H9 (cell line): Measurements from ENCODE around the gene PAMR1. TPM values are rescaled to one million over a fixed set of nuclear protein-coding genes. Genes with fewer than 3 reads are reported as not detected.

Source experiments
- DNase-seq: peaks from one replicate; pipeline ENCODE4 v3.0.0-alpha.2; 2017
- H2AFZ ChIP-seq: one replicate; pipeline ENCODE4 v1.6.1; 2013; ENCODE audit warnings: mild to moderate bottlenecking, low read length, control low read depth, moderate library complexity
- H2AK5ac ChIP-seq: 2 replicates; pipeline ENCODE4 v1.6.1; 2013; ENCODE audit warnings: low read length, control low read depth, mixed read lengths; ENCODE audit not compliant: insufficient read length
- H2BK120ac ChIP-seq: one replicate; pipeline ENCODE4 v1.6.1; 2013; ENCODE audit warnings: low read depth, mild to moderate bottlenecking, low read length, control low read depth, inconsistent platforms; ENCODE audit not compliant: poor library complexity, severe bottlenecking
- H2BK12ac ChIP-seq: 2 replicates; pipeline ENCODE4 v1.6.1; 2013; ENCODE audit warnings: low read length, control low read depth, mixed read lengths, low read depth; ENCODE audit not compliant: insufficient read length
- H2BK15ac ChIP-seq: 2 replicates; pipeline ENCODE4 v1.6.1; 2013; ENCODE audit warnings: low read depth, low read length, control low read depth
- H2BK20ac ChIP-seq: one replicate; pipeline ENCODE4 v1.6.1; 2013; ENCODE audit warnings: low read depth, mild to moderate bottlenecking, low read length, control low read depth, inconsistent platforms; ENCODE audit not compliant: poor library complexity, severe bottlenecking
- H2BK5ac ChIP-seq: 2 replicates; pipeline ENCODE4 v1.6.1; 2013; ENCODE audit warnings: low read length, control low read depth, mixed read lengths; ENCODE audit not compliant: insufficient read length
- H3K14ac ChIP-seq: 2 replicates; pipeline ENCODE4 v1.6.1; 2013; ENCODE audit warnings: low read length, control low read depth; ENCODE audit not compliant: insufficient read depth
- H3K18ac ChIP-seq: 2 replicates; pipeline ENCODE4 v1.6.1; 2013; ENCODE audit warnings: low read depth, mild to moderate bottlenecking, mixed read lengths, low read length, control low read depth; ENCODE audit not compliant: insufficient read length
- H3K23ac ChIP-seq: 2 replicates; pipeline ENCODE4 v1.6.1; 2013; ENCODE audit warnings: low read length, control low read depth, mixed read lengths, low read depth; ENCODE audit not compliant: insufficient read length
- H3K23me2 ChIP-seq: 2 replicates; pipeline ENCODE4 v1.6.1; 2013; ENCODE audit warnings: low read depth, mild to moderate bottlenecking, mixed read lengths, low read length, control low read depth; ENCODE audit not compliant: insufficient read length, poor library complexity, severe bottlenecking
- H3K27ac ChIP-seq: 2 replicates; pipeline ENCODE4 v1.5.1; 2013; ENCODE audit warnings: low read length, control low read depth, mixed read lengths, low read depth; ENCODE audit not compliant: insufficient read length
- H3K27me3 ChIP-seq: 2 replicates; pipeline ENCODE4 v1.6.1; 2013; ENCODE audit warnings: low read length, control low read depth, inconsistent platforms; ENCODE audit not compliant: insufficient read depth
- H3K4ac ChIP-seq: 2 replicates; pipeline ENCODE4 v1.6.1; 2013; ENCODE audit warnings: low read depth, mild to moderate bottlenecking, control low read depth, inconsistent platforms, low read length, moderate library complexity
- H3K4me1 ChIP-seq: 2 replicates; pipeline ENCODE4 v1.6.1; 2013; ENCODE audit warnings: low read length, control low read depth, inconsistent platforms; ENCODE audit not compliant: insufficient read depth
- H3K4me2 ChIP-seq: 2 replicates; pipeline ENCODE4 v1.6.1; 2013; ENCODE audit warnings: low read length, control low read depth, mixed read lengths; ENCODE audit not compliant: insufficient read length, insufficient read depth
- H3K56ac ChIP-seq: 2 replicates; pipeline ENCODE4 v1.6.1; 2013; ENCODE audit warnings: low read depth, mild to moderate bottlenecking, mixed read lengths, low read length, control low read depth; ENCODE audit not compliant: insufficient read length
- H3K79me1 ChIP-seq: 2 replicates; pipeline ENCODE4 v1.6.1; 2013; ENCODE audit warnings: low read depth, mild to moderate bottlenecking, moderate library complexity, low read length, control low read depth, inconsistent platforms; ENCODE audit not compliant: insufficient read depth, poor library complexity, severe bottlenecking
- H3K79me2 ChIP-seq: 2 replicates; pipeline ENCODE4 v1.6.1; 2013; ENCODE audit warnings: low read length, control low read depth, inconsistent platforms; ENCODE audit not compliant: insufficient read depth
- H3K9ac ChIP-seq: 2 replicates; pipeline ENCODE4 v1.6.1; 2013; ENCODE audit warnings: low read length, control low read depth, mixed read lengths; ENCODE audit not compliant: insufficient read length; ENCODE audit errors: extremely low read depth
- H3K9me3 ChIP-seq: one replicate; pipeline ENCODE4 v1.6.1; 2013; ENCODE audit warnings: low read depth, low read length, inconsistent platforms; ENCODE audit not compliant: control insufficient read depth
- H3T11ph ChIP-seq: one replicate; pipeline ENCODE4 v1.6.1; 2013; ENCODE audit warnings: mild to moderate bottlenecking, low read length, control low read depth, inconsistent platforms
- H4K20me1 ChIP-seq: one replicate; pipeline ENCODE4 v1.6.1; 2013; ENCODE audit not compliant: control insufficient read depth, insufficient read length, insufficient read depth
- H4K5ac ChIP-seq: 2 replicates; pipeline ENCODE4 v1.6.1; 2013; ENCODE audit warnings: low read depth, mild to moderate bottlenecking, mixed read lengths, low read length, control low read depth; ENCODE audit not compliant: insufficient read length
- H4K8ac ChIP-seq: replicated peaks from 2 replicates; pipeline ENCODE4 v1.6.1; 2013; ENCODE audit warnings: low read length, control low read depth, mixed read lengths, low read depth; ENCODE audit not compliant: insufficient read length
- H4K91ac ChIP-seq: 2 replicates; pipeline ENCODE4 v1.6.1; 2013; ENCODE audit warnings: low read depth, mild to moderate bottlenecking, moderate library complexity, mixed read lengths, low read length, control low read depth; ENCODE audit not compliant: insufficient read length
- H3K27ac Mint-ChIP-seq, 3 experiments: 2 replicates in 2 of 3; 3 replicates in 1 of 3; pipeline ENCODE4 v1.8.0; 2020 to 2021; ENCODE audit warnings: mixed read lengths in 3 of 3, mild to moderate bottlenecking in 1 of 3, moderate library complexity in 1 of 3
- H3K27me3 Mint-ChIP-seq: 2 replicates; pipeline ENCODE4 v1.8.0; 2021; ENCODE audit warnings: low read depth, mild to moderate bottlenecking, moderate library complexity, mixed read lengths
- H3K36me3 Mint-ChIP-seq, 3 experiments: 2 replicates in 2 of 3; 3 replicates in 1 of 3; pipeline ENCODE4 v1.8.0; 2020 to 2021; ENCODE audit warnings: low read depth in 3 of 3, mixed read lengths in 3 of 3; ENCODE audit not compliant: insufficient read depth in 1 of 3
- H3K4me1 Mint-ChIP-seq, 2 experiments: 2 replicates each; pipeline ENCODE4 v1.8.0; 2020; ENCODE audit warnings: mixed read lengths in 2 of 2
- H3K4me3 Mint-ChIP-seq, 2 experiments: 2 replicates in 1 of 2; 3 replicates in 1 of 2; pipeline ENCODE4 v1.8.0; 2020 to 2021; ENCODE audit warnings: mild to moderate bottlenecking in 2 of 2, mixed read lengths in 2 of 2, moderate library complexity in 1 of 2
- H3K9me3 Mint-ChIP-seq, 2 experiments: 2 replicates in 1 of 2; 3 replicates in 1 of 2; pipeline ENCODE4 v1.8.0; 2020; ENCODE audit warnings: mild to moderate bottlenecking in 2 of 2, mixed read lengths in 2 of 2, moderate library complexity in 1 of 2
- CTCF ChIP-seq: fragments of 200-600 bp; sonication (generic); conservative IDR thresholded peaks from 3 replicates; pipeline ENCODE4 v1.8.0; 2021; ENCODE audit warnings: antibody characterized with exemption, mild to moderate bottlenecking
- WGBS: extraction: QIAGEN DNeasy Blood & Tissue Kit; methylation state at CpG from one replicate; pipeline ENCODE4 v1.1.7; 2013; ENCODE audit warnings: missing lambda C conversion rate, low lambda C conversion rate, mixed read lengths; ENCODE audit not compliant: insufficient read length; ENCODE audit errors: extremely low coverage; 5-methylcytosine and 5-hydroxymethylcytosine counted together
- total RNA-seq: library from RNA; stranded (reverse); gene quantifications from 2 replicates; pipeline ENCODE4 v1.2.1, GENCODE V29; 2021

Gene PAMR1
- total RNA-seq, 1 experiment from 2014 or later = 2.4 TPM

DNA sequence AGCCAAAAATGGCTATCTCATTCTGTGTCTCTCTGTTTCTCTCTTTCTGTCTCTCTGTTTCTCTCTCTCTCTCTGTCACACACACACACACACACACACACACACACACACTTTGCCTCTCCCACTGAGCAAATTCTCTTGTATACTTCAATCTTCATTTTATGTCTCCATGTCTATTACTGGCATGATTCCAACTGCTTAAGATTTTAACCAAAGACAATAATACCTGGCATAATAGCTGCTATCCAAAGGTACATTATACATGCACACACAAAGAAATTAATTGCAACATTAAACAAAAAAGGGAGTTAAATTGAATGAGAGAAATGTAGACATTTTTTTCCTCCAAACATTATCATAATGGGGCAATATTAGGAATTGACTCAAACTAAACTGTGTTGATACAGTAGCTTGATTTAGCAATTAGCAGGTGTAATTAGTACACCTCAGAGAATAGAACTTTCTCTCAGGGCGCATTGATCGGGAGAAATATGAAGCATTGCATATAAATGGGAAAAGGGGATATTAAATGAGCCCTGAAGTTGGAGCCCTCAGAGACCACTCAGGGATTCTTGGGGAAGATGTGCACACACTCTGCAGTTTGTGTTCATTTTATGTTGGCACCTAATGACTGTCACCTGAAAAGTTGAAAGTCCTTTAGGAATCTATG is 88.7 kb downstream of the PAMR1 start:
- TF ChIP-seq CTCF = no peak
- Histone ChIP-seq H4K20me1 (no peaks in the 10 kb centered on the region), H3T11ph (no peak overlapping the region), H4K8ac (no peak overlapping the region), H4K5ac (no peak overlapping the region), H2AK5ac (no peak overlapping the region), H3K9ac (no peak overlapping the region), H3K4ac (no peak overlapping the region), H2BK5ac (no peak overlapping the region), H4K91ac (no peak overlapping the region), H3K79me2 (no peaks in the 10 kb centered on the region), H2BK12ac (no peak overlapping the region), H3K27ac (no peak overlapping the region), H3K14ac (no peak overlapping the region), H2AFZ (no peak overlapping the region), H2BK120ac (no peak overlapping the region), H3K56ac (no peak overlapping the region), H3K79me1 (no peaks in the 10 kb centered on the region), H3K4me1 (no peaks in the 10 kb centered on the region), H3K4me2 (no peak overlapping the region), H3K23me2 (no peaks in the 10 kb centered on the region), H3K23ac (no peak overlapping the region), H2BK20ac (no peak overlapping the region), H3K27me3 (no peaks in the 10 kb centered on the region), H3K9me3 (no peaks in the 10 kb centered on the region), H3K18ac (no peak overlapping the region), H2BK15ac (no peak overlapping the region)
- WGBS = no CpG with 5 or more reads among the region's 2 CpGs
- no peak for DNase-seq
- no peaks in the 10 kb centered on the region for H3K4me1 Mint-ChIP-seq
- H3K27me3 Mint-ChIP-seq = peaks cover 60% of the 10 kb centered on the region
- no peak overlapping the region for H3K4me3 Mint-ChIP-seq
- no peaks in the 10 kb centered on the region; a peak in 1 of 7 replicates for H3K36me3 Mint-ChIP-seq
- H3K9me3 Mint-ChIP-seq = no peaks in the 10 kb centered on the region
- no peak overlapping the region for H3K27ac Mint-ChIP-seq
